PFSK-1 (cell line): Measurements from ENCODE around the gene TERT.

Experiments
- FOXP2 ChIP-seq: optimal IDR thresholded peaks from 2 replicates; pipeline ENCODE3; 2011; ENCODE audit warnings: borderline replicate concordance, control low read depth, inconsistent platforms; ENCODE audit not compliant: insufficient read depth; ENCODE audit errors: extremely low read length, extremely low read depth
- POLR2AphosphoS5 ChIP-seq: IDR thresholded peaks from 2 replicates; pipeline ENCODE4 v1.6.1; 2012; ENCODE audit warnings: low read depth, mild to moderate bottlenecking, control low read depth, low read length, moderate library complexity
- SIN3A ChIP-seq: IDR thresholded peaks from 2 replicates; pipeline ENCODE4 v1.6.1; 2012; ENCODE audit warnings: mild to moderate bottlenecking, low read length, moderate library complexity, borderline replicate concordance; ENCODE audit not compliant: insufficient read depth
- TAF1 ChIP-seq: IDR thresholded peaks from 2 replicates; pipeline ENCODE4 v1.6.1; 2012; ENCODE audit warnings: low read length, control low read depth, borderline replicate concordance; ENCODE audit not compliant: insufficient read depth
- TF ChIP-seq, protein P1 (sequence below), 2 experiments: IDR thresholded peaks; 2 replicates each; pipeline versions ENCODE4 v1.6.1 to v1.8.0; 2011 to 2012; ENCODE audit warnings: low read depth in 2 of 2, low read length in 2 of 2, control low read depth in 1 of 2, inconsistent platforms in 1 of 2, mild to moderate bottlenecking in 1 of 2, moderate library complexity in 1 of 2; ENCODE audit not compliant: insufficient read depth in 1 of 2

GRCh38 chr5:1235379-1235778 lies 59.5 kb downstream of the TERT start:
- TF ChIP-seq FOXP2 (no peak), POLR2AphosphoS5 (no peak), TAF1 (no peak), SIN3A (no peak)
- TF ChIP-seq, protein P1, sequence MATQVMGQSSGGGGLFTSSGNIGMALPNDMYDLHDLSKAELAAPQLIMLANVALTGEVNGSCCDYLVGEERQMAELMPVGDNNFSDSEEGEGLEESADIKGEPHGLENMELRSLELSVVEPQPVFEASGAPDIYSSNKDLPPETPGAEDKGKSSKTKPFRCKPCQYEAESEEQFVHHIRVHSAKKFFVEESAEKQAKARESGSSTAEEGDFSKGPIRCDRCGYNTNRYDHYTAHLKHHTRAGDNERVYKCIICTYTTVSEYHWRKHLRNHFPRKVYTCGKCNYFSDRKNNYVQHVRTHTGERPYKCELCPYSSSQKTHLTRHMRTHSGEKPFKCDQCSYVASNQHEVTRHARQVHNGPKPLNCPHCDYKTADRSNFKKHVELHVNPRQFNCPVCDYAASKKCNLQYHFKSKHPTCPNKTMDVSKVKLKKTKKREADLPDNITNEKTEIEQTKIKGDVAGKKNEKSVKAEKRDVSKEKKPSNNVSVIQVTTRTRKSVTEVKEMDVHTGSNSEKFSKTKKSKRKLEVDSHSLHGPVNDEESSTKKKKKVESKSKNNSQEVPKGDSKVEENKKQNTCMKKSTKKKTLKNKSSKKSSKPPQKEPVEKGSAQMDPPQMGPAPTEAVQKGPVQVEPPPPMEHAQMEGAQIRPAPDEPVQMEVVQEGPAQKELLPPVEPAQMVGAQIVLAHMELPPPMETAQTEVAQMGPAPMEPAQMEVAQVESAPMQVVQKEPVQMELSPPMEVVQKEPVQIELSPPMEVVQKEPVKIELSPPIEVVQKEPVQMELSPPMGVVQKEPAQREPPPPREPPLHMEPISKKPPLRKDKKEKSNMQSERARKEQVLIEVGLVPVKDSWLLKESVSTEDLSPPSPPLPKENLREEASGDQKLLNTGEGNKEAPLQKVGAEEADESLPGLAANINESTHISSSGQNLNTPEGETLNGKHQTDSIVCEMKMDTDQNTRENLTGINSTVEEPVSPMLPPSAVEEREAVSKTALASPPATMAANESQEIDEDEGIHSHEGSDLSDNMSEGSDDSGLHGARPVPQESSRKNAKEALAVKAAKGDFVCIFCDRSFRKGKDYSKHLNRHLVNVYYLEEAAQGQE (IDR thresholded peaks at IDR 0.05; ENCODE audit: insufficient read depth in 1 of 2, low read depth in 2 of 2, low read length in 2 of 2), result no peak
